ENCODE measurements around the gene KCNK3. TPM values are rescaled to one million over a fixed set of nuclear protein-coding genes. Genes with fewer than 3 reads are reported as not detected.

Gene KCNK3
- polyA plus RNA-seq, 1 of the 3 experiments (the other 2 are of a cell fraction): 0.16 TPM

- 85% methylated on average over 2 of the region's 2 CpGs for WGBS (ENCODE audit: low lambda C conversion rate)
Observed at GRCh38 chr2:26716769-26717168, 24.2 kb downstream of the KCNK3 start.

GRCh38 chr2:26717362-26717761, 24.8 kb downstream of the KCNK3 start:
- Histone ChIP-seq H3K9me3 (no peaks in the 10 kb centered on the region), H2AFZ (ENCODE audit: low read depth) (no peak overlapping the region), H3K9me2 (no peaks in the 10 kb centered on the region), H3F3A (replicated peaks; ENCODE audit: insufficient read depth) (no peaks in the 10 kb centered on the region), H3K27ac (ENCODE audit: low read depth in 2 of 2, low read length in 1 of 2) (no peak overlapping the region; a peak in 1 of 4 replicates), H4K20me1 (ENCODE audit: insufficient read depth) (no peaks in the 10 kb centered on the region), H3K36me3 (replicated peaks in 1 of 2; ENCODE audit: control insufficient read depth in 1 of 2, insufficient read depth in 2 of 2, low read length in 1 of 2) (no peaks in the 10 kb centered on the region), H3K9ac (no peak overlapping the region), H3K4me1 (ENCODE audit: control insufficient read depth in 1 of 2, insufficient read depth in 2 of 2, low read depth in 1 of 2, low read length in 1 of 2) (peaks cover 11 to 60% of the 10 kb centered on the region in 2 experiments; a peak in 3 of 4 replicates), H3K4me2 (no peak overlapping the region), H3K27me3 (ENCODE audit: insufficient read depth) (no peaks in the 10 kb centered on the region), H3K4me3 (ENCODE audit: low read depth in 2 of 2, low read length in 1 of 2) (no peak overlapping the region), H3K79me2 (ENCODE audit: insufficient read depth) (no peaks in the 10 kb centered on the region)
- 84% methylated on average over 5 of the region's 5 CpGs for WGBS (ENCODE audit: low lambda C conversion rate)
- ChIA-PET POLR2A (interaction anchor here (0.8 to 1.3 kb wide), 3 partner anchors 13 to 33 kb away, joined by 3 to 5 read pairs (median 3); no protein-coding TSS in a partner anchor), CTCF (interaction anchor here (1.0 to 5.4 kb wide), 5 partner anchors 23 to 548 kb away, joined by 3 to 46 read pairs (median 7); no protein-coding TSS in a partner anchor)
- DNase-seq: peak; percentile 78
- TF ChIP-seq USF2 (IDR thresholded peaks at IDR 0.05; ENCODE audit: borderline replicate concordance, low read depth, low read length) (no peak), FOXJ3 (CRISPR knock-in tag; IDR thresholded peaks at IDR 0.05) (peak; percentile 62), RCOR1 (IDR thresholded peaks at IDR 0.05; ENCODE audit: low read length) (peak; percentile 99), GATA2 (CRISPR knock-in tag; IDR thresholded peaks at IDR 0.05) (peak; percentile 73), CHD2 (IDR thresholded peaks at IDR 0.05; ENCODE audit: low read length, partially characterized antibody) (peak; percentile 68), EP300 (IDR thresholded peaks at IDR 0.05; ENCODE audit: borderline replicate concordance in 1 of 2, low read depth in 1 of 2, low read length in 1 of 2) (peak in 1 of 2 experiments; percentile 80; a peak in 2 of 4 replicates), FOXM1 (IDR thresholded peaks at IDR 0.05; ENCODE audit: low read depth) (no peak), MXI1 (IDR thresholded peaks at IDR 0.05; ENCODE audit: low read depth, low read length) (peak; percentile 52; the same call in 1 of the 2 replicates)

More at GRCh38 chr2:26716769-26717168, 24.2 kb downstream of the KCNK3 start:
- Histone ChIP-seq H3K4me2 (no peak overlapping the region), H3K9me3 (no peaks in the 10 kb centered on the region), H3K9me2 (no peaks in the 10 kb centered on the region), H3F3A (replicated peaks; ENCODE audit: insufficient read depth) (no peaks in the 10 kb centered on the region), H3K36me3 (replicated peaks in 1 of 2; ENCODE audit: control insufficient read depth in 1 of 2, insufficient read depth in 2 of 2, low read length in 1 of 2) (no peaks in the 10 kb centered on the region), H4K20me1 (ENCODE audit: insufficient read depth) (no peaks in the 10 kb centered on the region), H3K27me3 (ENCODE audit: insufficient read depth) (no peaks in the 10 kb centered on the region), H3K4me3 (ENCODE audit: low read depth in 2 of 2, low read length in 1 of 2) (no peak overlapping the region), H3K27ac (ENCODE audit: low read depth in 2 of 2, low read length in 1 of 2) (no peak overlapping the region; a peak in 1 of 4 replicates), H3K79me2 (ENCODE audit: insufficient read depth) (no peaks in the 10 kb centered on the region), H3K4me1 (ENCODE audit: control insufficient read depth in 1 of 2, insufficient read depth in 2 of 2, low read depth in 1 of 2, low read length in 1 of 2) (peaks cover 11 to 63% of the 10 kb centered on the region in 2 experiments; a peak in 3 of 4 replicates), H2AFZ (ENCODE audit: low read depth) (no peak overlapping the region), H3K9ac (no peak overlapping the region)
- TF ChIP-seq NFIC (IDR thresholded peaks at IDR 0.05; ENCODE audit: borderline replicate concordance) (no peak), FOSL2 (IDR thresholded peaks at IDR 0.05; ENCODE audit: borderline replicate concordance, low read depth) (no peak), SIN3A (IDR thresholded peaks at IDR 0.05; ENCODE audit: borderline replicate concordance, low read depth, low read length) (no peak), RFX5 (IDR thresholded peaks at IDR 0.05; ENCODE audit: low read length) (no peak), GABPA (IDR thresholded peaks at IDR 0.05; ENCODE audit: low read depth) (no peak), MEF2A (IDR thresholded peaks at IDR 0.05; ENCODE audit: borderline replicate concordance, low read depth) (no peak), SMC3 (IDR thresholded peaks at IDR 0.05; ENCODE audit: low read depth, low read length) (no peak), ELF1 (IDR thresholded peaks at IDR 0.05) (no peak)
- DNase-seq: no peak
- ChIA-PET POLR2A (interaction anchor here (0.8 kb wide), 1 partner anchor 32 kb away, joined by 5 read pairs; no protein-coding TSS in a partner anchor), CTCF (interaction anchor here (1.5 to 5.4 kb wide), 3 partner anchors 22 to 139 kb away, joined by 6 to 46 read pairs (median 7); no protein-coding TSS in a partner anchor)

Data from SK-N-SH (cell line).